B cell (primary cell): ENCODE results near the gene CALCOCO1.

ENCODE experiments used
- EZH2 ChIP-seq: IDR thresholded peaks from 2 replicates; pipeline ENCODE4 v1.6.1; 2012; ENCODE audit warnings: borderline replicate concordance, low read depth, mild to moderate bottlenecking, moderate library complexity, low read length; ENCODE audit not compliant: insufficient read depth, poor library complexity, severe bottlenecking
- TF ChIP-seq, protein P1 (sequence below): fragments of 200-600 bp; IDR thresholded peaks from one replicate; pipeline ENCODE4 v1.8.0; 2022; ENCODE audit warnings: antibody characterized with exemption, mild to moderate bottlenecking

DNA sequence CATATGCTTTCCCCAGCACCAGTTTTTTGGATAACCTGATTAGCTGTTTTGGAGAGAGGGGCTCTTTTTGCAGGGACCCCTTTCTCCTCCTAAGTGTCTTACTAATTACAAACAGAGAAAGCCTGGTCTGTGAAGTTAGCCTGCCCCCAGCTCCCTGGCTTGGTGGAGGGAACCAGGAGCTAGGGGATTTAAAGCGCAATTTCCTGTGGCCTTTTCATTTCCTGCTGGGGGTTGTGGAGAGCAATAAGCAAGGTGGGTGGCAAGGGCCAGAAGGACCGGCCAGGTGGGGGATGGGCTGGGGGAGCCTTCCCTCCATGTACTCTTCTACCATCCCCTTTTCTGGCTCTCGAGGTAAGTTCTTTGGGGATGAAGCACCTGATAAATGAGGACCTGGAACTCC lies 28.6 kb upstream of the CALCOCO1 start:
- TF ChIP-seq, protein P1, sequence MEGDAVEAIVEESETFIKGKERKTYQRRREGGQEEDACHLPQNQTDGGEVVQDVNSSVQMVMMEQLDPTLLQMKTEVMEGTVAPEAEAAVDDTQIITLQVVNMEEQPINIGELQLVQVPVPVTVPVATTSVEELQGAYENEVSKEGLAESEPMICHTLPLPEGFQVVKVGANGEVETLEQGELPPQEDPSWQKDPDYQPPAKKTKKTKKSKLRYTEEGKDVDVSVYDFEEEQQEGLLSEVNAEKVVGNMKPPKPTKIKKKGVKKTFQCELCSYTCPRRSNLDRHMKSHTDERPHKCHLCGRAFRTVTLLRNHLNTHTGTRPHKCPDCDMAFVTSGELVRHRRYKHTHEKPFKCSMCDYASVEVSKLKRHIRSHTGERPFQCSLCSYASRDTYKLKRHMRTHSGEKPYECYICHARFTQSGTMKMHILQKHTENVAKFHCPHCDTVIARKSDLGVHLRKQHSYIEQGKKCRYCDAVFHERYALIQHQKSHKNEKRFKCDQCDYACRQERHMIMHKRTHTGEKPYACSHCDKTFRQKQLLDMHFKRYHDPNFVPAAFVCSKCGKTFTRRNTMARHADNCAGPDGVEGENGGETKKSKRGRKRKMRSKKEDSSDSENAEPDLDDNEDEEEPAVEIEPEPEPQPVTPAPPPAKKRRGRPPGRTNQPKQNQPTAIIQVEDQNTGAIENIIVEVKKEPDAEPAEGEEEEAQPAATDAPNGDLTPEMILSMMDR, result no peak
- TF ChIP-seq EZH2, result no peak
